Measurements from ENCODE around the gene SYT8.

DNA sequence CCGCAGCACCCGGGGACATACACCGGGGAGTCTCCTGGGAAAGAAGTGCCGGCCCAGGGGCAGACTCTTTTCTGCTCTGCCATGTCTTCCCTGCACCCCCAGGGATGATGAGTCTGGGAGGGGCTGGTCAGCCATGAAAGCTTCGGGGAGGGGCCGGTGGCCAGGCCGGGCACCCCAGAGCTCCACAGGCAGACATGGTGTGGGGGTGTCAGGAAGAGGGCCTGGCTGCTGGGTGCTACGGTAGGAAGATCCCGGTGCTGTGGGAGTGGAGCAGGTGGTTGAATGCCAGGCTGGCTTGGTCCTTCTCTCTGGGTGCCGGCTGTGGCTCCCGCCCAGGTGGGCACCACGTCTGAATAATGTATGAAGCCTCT, 35.5 kb downstream of the SYT8 start:
- TF ChIP-seq, protein P1, sequence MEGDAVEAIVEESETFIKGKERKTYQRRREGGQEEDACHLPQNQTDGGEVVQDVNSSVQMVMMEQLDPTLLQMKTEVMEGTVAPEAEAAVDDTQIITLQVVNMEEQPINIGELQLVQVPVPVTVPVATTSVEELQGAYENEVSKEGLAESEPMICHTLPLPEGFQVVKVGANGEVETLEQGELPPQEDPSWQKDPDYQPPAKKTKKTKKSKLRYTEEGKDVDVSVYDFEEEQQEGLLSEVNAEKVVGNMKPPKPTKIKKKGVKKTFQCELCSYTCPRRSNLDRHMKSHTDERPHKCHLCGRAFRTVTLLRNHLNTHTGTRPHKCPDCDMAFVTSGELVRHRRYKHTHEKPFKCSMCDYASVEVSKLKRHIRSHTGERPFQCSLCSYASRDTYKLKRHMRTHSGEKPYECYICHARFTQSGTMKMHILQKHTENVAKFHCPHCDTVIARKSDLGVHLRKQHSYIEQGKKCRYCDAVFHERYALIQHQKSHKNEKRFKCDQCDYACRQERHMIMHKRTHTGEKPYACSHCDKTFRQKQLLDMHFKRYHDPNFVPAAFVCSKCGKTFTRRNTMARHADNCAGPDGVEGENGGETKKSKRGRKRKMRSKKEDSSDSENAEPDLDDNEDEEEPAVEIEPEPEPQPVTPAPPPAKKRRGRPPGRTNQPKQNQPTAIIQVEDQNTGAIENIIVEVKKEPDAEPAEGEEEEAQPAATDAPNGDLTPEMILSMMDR (IDR thresholded peaks at IDR 0.05; ENCODE audit: control extremely low read depth in 1 of 3, insufficient read depth in 1 of 3, low read depth in 1 of 3, low read length in 3 of 3), result no peak
- TF ChIP-seq EZH2 (IDR thresholded peaks at IDR 0.05; ENCODE audit: low read depth, low read length, severe bottlenecking) (no peak), SIN3A (conservative IDR thresholded peaks at IDR 0.05 in 1 of 2, IDR thresholded peaks at IDR 0.05 in 1 of 2; ENCODE audit: low read depth in 1 of 2, low read length in 2 of 2) (no peak), RNF2 (IDR thresholded peaks at IDR 0.05; ENCODE audit: borderline replicate concordance, low read depth, low read length, missing control alignments, poor library complexity, severe bottlenecking) (no peak), RBBP5 (IDR thresholded peaks at IDR 0.05; ENCODE audit: borderline replicate concordance, low read depth, low read length) (no peak), POLR2AphosphoS5 (IDR thresholded peaks at IDR 0.05; ENCODE audit: low read depth, low read length) (no peak), RXRA (IDR thresholded peaks at IDR 0.05; ENCODE audit: insufficient read depth, low read depth, low read length) (no peak), CREB1 (IDR thresholded peaks at IDR 0.05) (no peak), POLR2A (IDR thresholded peaks at IDR 0.05; ENCODE audit: control extremely low read depth in 1 of 2, low read depth in 2 of 2, low read length in 2 of 2) (no peak)
- TF ChIP-seq, protein P2, sequence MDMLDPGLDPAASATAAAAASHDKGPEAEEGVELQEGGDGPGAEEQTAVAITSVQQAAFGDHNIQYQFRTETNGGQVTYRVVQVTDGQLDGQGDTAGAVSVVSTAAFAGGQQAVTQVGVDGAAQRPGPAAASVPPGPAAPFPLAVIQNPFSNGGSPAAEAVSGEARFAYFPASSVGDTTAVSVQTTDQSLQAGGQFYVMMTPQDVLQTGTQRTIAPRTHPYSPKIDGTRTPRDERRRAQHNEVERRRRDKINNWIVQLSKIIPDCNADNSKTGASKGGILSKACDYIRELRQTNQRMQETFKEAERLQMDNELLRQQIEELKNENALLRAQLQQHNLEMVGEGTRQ (IDR thresholded peaks at IDR 0.05; ENCODE audit: low read length), result no peak
- TF ChIP-seq, protein P3, sequence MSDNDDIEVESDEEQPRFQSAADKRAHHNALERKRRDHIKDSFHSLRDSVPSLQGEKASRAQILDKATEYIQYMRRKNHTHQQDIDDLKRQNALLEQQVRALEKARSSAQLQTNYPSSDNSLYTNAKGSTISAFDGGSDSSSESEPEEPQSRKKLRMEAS (IDR thresholded peaks at IDR 0.05), result no peak
